Tibial nerve (tissue), 4 donors: ENCODE measurements around the gene DHFR2.

Experiments
- CTCF ChIP-seq, 5 experiments: fragments of 200-600 bp in 3 of 5; fragments of 450-650 bp in 2 of 5; sonication (generic) in 3 of 5; IDR thresholded peaks; one replicate each; pipeline ENCODE4 v1.5.1; 2016 to 2019; ENCODE audit warnings: antibody characterized with exemption in 5 of 5, mild to moderate bottlenecking in 3 of 5, moderate library complexity in 2 of 5
- EP300 ChIP-seq, 2 donors: sonication (generic); formaldehyde crosslinking; IDR thresholded peaks; one replicate each; pipeline ENCODE4 v1.6.1; 2017; ENCODE audit warnings: antibody characterized with exemption in 2 of 2, mild to moderate bottlenecking in 1 of 2
- POLR2A ChIP-seq, 2 donors: fragments of 450-650 bp; IDR thresholded peaks; one replicate each; pipeline ENCODE4 v1.6.1; 2017; ENCODE audit warnings: antibody characterized with exemption in 2 of 2, mild to moderate bottlenecking in 2 of 2, moderate library complexity in 2 of 2

DNA sequence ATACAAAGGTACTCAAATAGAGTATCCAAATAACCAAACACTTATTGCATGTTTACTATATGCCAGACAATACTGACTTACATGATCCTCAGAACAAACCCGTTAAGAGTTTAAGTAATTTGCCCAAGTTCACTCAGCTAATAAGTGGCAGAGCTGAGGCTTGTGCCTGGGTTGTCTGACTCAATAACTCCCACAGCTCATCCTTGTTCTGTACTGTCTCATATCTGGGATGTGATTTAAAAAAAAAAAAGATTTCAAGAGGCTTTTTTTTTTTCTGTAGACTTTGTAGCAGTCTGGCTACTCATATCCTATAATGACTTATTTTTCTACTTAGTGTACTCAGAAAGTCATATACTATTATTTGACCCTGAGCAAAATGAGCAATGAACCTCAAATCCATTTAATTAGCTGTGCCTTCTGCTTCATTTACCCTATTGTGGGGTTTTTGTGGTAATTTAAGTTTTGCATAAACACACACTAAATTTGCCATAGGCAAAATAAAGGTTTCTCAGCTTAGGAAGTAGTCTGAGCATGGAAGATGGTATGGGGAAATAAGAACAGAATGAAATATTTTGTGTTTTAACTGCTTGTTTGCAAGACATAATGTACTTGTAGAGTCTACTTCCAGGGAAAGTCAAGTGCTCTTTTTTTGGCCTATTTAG lies 3.2 kb upstream of the DHFR2 start:
- TF ChIP-seq EP300 (IDR thresholded peaks at IDR 0.05) (no peak), CTCF (IDR thresholded peaks at IDR 0.05) (no peak), POLR2A (IDR thresholded peaks at IDR 0.05) (no peak)
